Head of caudate nucleus (tissue), 42 donors: ENCODE data around the gene DOCK2.
"Not testable (repeated sequence)": the region's sequence is repeated elsewhere in the genome, so short reads cannot be mapped to it uniquely, and the experiment has no call there.

Source experiments
- DNase-seq, 42 donors: peaks; one replicate each; pipeline versions ENCODE4 v3.0.0 to v3.0.0-alpha.2; 2020 to 2021; ENCODE audit warnings: mixed read lengths in 7 of 42
- intact Hi-C: fragments of 100-400 bp; cut with DNase I; formaldehyde crosslinking; loops from one replicate; pipeline ENCODE4 v1.15.0; 2022

Gene DOCK2

DNA sequence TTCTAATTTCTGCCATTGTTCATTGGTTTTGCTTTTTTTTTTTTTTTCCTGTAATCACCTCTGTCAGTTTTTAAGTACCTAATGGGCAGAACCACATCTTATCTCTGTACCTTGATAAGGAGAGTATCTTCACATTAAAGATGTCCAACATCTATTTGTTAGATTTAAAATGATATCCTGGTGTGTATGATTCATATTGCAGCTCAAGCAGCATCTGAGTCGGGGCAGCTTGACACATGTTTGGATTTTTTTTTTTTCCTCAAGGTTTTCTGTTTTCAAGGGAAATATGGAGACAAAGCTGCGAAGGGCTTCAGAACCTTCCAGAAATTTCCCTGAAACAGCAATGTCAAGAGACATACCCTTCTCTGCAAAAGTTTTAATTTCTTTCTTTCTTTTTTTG lies 164.7 kb downstream of the DOCK2 start:
- DNase-seq: no peak
- intact Hi-C loops: no loop called here

DNA sequence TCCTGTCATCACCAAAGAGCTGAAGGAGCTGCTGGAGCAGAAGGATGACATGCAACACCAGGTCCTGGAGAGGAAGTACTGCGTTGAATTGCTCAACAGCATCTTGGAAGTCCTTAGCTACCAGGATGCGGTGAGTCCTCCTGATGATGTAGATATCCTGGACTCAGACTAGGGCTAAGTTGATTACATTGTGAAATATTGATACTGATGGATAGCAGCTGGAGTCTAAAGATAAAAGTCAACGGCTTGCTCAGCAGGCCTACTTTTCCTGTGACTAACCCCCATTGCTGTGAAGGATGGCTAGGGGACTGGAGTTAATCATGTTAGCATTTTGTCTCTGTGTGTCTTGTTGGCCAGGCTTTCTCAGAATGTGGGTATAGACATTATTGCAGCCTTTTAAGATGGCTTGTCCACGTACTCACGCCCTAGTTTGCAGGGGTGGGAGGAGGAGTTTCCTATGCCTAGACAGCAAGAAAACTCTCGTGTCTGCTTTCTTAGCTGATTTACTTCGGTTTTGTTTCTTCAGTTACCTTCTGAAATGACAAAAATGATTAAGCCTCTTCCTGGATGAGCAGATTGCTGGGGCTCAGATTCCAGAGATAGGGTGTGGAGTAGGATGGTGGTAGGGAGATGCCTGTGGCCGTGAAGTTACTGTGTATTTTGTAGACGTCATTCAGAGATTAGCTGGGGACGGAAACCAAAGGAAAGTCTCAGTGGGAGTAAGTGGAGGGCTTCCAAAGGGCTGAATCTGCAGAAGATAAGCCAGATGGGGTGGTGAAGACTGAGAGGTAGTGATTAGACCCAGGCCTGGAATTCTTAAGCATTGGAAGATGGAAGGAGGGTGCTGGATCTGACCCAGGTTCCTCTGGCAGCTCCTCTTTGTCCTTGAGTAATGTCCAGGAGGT lies 166.3 kb downstream of the DOCK2 start:
- DNase-seq: no peak
- intact Hi-C loops: no loop called here

DNA sequence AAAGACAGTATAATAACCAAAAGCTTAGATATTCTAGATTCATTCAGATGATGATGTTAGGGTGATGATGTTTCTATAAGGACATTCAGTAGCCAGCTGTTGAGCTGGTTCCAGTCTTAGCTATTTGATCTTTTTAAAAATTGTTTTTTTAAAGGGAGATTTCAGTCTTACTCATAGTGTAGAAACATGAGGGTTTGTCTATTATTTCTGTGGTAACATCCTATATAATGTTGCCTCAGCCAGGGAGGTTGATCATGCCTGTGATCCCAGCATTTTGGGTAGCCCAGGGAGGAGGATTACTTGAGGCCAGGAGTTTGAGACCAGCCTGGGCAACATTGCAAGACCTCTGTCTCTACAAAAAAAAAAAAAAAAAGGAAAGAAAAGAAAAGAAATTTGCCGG lies 167.8 kb downstream of the DOCK2 start:
- intact Hi-C loops: no loop called here
- no peak for DNase-seq

DNA sequence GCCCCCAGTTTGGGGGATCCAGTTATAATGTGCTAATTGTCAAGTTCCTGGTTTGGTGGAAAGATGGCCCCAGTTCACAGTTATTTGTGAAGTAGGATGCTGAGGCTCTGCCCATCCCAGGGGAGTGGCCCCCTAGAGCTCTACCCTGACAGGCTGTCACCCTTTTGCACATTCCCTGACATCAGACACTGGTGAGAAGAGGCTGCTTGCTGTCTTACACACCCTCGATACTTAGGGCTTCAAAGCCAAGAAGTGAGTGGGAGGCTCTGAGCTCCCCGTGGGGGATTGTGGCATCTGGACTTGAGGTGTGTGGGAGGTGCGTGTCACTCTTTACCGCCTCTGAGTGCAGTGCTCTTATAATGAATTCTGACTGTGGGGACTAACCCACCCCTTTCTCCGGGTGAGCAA lies 168.5 kb downstream of the DOCK2 start:
- intact Hi-C loops: no loop called here
- peak in 39 of 42 donors; percentile 16 to 92 (median 62) for DNase-seq

DNA sequence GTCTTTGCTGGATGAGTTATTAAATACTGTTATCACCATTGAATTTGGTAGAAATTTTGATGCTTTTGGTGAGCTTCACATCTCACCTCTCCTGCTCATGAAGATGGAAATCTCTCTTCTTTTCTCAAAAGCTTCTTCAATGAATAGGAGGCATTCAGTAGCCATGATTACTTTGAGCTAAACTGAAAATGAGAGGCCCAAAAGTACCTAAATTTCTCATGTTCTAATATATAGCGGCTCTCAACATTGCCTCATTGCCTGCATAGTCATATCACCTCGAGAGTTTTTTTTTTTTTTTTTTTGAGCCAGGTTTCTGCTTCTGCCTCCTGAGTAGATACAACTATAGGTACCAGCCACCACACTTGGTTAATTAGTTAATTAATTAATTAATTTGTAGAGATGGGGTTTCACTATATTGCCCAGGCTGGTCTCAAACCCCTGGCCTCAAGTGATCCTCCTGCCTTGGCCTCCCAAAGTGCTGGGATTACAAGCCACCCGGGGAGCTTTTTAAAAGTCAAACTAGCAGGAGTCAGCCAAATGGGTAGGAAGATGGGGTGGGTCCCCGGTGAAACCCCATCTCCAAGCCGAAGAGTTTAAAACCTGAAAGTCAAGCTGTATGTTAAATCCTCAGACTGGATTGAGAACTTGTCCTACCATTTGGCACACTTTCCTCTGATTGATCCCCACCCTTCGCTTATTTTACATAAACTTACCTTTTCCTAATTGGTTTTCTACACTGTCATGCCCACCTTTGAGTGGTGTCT lies 169.0 kb downstream of the DOCK2 start:
- intact Hi-C loops: no loop called here
- no peak for DNase-seq

DNA sequence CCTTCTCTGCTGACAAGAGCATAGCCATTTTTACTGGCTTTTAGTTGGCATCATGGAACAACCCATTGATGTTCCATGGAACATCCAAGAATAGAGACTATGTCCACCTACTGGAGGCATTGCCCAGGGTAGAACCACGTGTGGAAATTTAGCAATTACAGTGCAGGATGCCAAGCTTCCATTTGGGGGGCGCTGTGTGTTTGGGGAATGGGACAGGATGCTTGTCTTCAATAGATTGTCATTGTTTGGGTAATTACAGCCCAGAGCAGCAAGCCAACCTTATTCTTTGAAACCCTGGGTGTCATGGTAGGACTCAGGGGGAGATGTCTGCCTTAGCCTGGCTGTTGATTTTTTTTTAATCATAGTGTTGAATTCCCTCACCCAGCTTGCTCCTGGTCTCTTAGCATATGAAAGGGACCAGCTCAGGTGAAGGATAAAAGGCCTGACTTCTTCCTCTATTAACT lies 171.1 kb downstream of the DOCK2 start:
- peak in 14 of 42 donors; percentile 6 to 67 (median 36) for DNase-seq
- intact Hi-C loops: no loop called here

DNA sequence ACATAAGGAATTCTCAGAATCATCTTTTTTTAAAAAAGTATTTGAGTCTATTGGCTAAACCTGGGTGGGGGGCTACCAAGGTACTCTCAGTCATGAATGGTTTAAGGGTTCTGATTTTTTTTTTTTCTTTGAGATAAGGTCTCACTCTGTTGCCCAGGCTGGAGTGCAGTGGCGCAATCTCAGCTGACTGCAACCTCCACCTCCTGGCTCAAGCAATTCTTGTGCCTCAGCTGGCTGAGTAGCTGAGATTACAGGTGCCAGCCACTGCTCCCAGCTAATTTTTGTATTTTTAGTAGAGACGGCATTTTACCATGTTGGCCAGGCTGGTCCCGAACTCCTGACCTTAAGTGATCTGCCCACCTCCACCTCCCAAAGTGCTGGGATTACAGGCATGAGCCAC lies 171.8 kb downstream of the DOCK2 start:
- intact Hi-C loops, DNase-seq: not testable (repeated sequence)

DNA sequence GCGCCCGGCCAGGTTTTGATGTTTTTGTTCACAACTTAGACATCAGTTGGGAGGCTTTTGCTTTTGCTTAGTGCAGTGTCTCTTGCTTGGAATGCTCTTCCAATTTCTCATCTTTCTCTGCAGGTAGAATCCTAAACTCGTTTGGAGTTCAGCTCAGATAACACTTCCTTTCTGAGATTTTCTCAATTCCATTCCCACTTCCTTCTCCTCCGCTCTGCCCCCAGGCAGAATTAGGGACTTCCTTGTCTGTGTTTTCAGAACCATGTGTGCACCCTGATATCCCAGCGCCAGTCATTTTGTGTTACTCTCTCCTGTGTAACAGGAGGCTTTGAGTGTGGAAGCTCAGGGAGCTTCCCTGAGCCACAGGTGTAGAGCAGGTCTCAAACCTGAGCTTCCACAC lies 172.2 kb downstream of the DOCK2 start:
- peak in 1 of 42 donors; percentile 6 for DNase-seq
- intact Hi-C loops: no loop called here

DNA sequence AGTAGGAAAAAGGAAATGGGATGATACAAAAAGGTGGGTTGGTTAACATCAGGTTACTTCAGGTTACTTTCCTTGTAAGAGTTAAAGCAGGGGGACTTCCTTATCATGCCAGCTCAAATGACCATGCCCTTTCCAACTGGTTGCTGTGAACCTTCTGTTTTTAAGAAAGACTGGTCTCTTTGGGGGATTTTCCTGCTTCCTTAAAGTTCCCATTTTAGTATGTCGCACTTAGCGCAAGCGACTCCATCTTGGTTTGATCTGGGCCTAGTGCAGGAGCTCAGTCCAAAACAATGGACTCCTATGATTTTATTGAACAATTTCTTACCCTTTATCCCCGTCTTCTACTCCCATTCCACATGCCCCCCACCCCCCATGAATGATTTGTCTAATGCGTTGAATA lies 173.4 kb downstream of the DOCK2 start:
- no peak for DNase-seq
- intact Hi-C loops: no loop called here

DNA sequence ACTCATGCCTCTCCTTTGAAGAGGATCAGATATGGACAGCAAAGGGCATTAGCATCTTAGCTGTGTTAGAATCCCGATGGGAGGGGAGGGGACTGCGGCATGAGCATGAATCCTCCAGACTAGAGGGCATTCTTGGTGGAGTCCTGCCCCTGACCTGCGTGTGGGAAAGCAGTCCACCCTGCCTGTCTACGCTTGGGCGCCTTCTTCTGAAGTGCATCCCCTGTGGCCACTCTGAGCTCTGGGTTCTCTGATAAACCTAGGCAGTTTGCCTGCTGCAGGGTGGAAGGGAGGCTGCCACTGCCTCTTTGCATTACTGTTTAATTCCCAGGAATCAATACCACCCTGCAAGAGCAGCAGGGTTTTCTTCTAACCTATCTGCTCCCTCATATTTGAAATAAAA lies 173.9 kb downstream of the DOCK2 start:
- DNase-seq: no peak

DNA sequence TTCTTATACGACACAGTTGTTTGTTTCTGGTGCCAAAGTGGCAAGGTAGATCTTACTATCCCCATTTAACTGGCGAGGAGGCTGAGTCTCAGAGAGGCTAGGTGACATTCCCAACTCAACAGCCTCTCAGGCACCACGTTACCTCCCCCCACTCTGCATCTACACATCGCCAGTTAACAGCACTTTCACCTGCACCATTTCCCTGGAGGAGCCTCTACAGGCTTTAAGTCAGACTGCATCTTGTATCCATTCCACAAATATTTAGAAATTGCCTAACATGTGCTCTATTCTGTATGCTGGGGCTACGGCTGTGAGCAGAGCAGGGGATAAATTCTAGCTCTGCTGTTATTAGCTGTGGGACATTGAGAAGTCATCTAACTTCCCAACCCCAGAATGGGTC lies 174.6 kb downstream of the DOCK2 start:
- intact Hi-C loops: no loop called here
- DNase-seq: no peak

More for the DNA sequence above, 173.9 kb downstream of the DOCK2 start:
- intact Hi-C loops: no loop called here

DNA sequence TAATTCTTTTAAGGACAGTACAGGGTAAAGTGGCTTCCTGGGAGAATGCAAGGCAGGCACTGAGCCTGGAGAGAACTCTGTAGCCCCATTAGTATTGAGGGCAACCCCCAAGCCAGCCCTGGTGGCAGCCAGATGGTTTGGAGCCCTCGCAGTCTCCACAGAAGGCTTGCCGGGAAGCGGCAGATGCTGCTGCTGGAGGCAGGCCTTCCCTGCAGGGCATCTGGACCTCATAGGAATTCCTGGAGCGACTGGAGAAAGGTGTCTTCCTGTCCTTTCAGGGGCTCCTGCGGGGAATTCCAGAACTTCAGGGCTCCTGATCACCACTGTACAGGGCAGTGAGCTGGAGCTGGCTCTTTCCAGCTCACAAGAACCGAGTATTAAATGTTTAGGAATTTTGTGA lies 175.7 kb downstream of the DOCK2 start:
- peak in 1 of 42 donors; percentile 2 for DNase-seq
- intact Hi-C loops: no loop called here

DNA sequence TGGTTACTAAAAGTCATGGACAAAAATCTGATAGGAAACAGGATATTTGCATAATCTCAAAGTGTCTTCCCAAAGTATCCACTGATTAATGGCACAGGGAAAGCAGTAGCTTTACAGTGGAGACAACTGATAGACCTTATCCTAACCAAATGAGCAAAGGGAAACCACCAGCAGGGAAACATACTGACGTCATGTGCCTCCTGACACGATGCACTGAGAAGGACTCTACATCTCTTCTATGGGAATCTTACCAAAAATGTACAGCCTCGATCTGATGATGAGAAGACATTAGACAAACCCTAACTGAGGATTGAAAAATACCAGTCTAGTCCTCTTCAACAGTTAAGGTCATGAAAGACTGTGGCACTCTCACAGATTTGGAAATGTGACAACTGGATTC lies 177.0 kb downstream of the DOCK2 start:
- intact Hi-C loops: no loop called here
- no peak for DNase-seq

DNA sequence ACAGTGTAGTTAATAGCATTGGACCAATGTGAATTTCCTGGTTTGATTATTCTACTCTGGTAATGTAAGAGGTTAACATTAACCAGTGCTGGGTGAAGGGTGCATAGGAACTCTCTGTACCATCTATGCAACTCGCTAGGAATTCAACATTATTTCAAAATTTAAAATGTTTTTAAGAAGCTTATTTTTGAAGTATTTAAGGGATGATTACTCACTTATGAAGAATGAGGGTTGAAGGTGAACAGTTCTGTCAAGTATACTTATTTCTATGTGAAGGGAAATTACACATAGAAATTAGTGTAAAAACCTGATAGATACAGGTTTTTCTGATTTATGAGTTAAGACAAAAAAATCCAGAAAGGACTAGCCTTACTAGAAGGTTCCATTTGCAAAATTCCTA lies 177.4 kb downstream of the DOCK2 start:
- DNase-seq: no peak

DNA sequence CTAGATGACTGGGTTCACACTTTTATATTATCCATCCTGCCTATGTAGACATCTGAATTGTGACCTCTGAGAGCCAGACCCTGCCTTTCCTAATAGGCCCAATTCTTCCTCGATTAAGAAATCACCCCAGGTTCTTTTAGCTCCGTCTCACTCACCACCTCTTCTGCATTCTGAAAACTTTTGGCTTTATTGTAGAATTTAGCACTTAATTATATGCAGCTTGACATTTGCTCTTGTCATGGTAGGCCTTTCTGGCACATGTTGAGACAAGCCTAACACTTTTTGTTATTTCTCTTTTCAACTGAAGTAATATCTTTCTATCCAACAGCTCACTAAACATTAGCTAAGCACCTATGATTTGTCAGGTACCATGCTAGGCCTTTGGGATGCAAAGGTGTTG lies 180.0 kb downstream of the DOCK2 start:
- no peak for DNase-seq
- intact Hi-C loops: no loop called here

More for the DNA sequence above, 177.4 kb downstream of the DOCK2 start:
- intact Hi-C loops: no loop called here

DNA sequence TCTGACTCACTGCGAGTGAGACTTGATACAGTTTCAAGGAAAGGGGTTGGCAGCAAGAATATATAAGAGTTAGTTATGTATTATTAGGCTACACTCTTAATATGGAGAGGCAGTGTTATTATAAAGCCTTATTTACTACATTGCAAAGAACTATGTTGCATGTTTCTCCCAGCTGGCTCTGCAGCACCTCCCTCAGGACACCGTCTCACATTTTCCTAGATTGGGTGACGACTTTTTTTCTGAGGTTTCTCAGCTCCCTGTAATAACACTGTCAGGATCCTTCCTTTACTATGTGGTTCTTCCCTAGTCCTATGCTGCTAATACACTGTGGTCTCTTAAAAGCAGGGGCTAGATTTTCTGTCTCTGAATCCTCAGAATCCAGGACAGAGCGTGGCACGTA lies 189.5 kb downstream of the DOCK2 start:
- intact Hi-C loops: no loop called here
- no peak for DNase-seq

DNA sequence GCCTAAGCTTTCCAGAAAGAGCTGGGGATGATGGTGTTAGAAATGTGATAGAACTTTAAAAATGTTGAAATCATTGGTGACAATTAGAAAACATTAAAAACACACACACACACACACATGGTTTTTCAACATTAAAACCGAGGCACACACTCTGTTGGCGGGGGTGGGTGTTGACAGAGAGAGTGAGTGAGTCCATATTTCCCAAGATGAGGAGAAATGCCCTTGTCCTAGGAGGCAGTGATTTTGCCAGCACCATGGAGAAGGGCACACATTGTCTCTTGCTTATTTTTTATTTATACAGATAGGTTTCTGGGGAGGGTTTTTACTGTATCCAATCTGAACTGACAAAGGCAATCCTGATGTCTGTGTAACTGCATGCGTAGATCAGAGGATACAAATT lies 190.7 kb downstream of the DOCK2 start:
- intact Hi-C loops: no loop called here
- no peak for DNase-seq

DNA sequence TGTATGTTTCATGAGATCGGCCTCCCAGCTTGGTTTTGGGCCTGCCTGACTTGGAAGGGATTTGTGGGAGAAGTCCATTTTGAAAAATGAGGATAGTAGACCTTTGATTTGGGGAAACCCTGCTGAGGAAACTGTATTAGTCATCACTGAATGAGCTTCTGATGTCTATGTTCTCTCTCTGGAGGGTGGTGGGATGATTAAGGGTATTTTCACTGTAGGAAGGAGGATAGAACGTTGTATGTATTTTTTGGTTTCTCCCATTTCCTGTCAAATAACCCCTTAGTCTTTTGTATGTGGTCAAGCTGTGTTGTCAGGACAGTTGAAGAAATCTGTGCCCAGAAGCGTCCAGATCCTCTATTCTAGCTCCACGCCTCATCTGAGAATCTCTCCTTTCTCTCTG lies 191.3 kb downstream of the DOCK2 start:
- intact Hi-C loops: no loop called here
- no peak for DNase-seq

DNA sequence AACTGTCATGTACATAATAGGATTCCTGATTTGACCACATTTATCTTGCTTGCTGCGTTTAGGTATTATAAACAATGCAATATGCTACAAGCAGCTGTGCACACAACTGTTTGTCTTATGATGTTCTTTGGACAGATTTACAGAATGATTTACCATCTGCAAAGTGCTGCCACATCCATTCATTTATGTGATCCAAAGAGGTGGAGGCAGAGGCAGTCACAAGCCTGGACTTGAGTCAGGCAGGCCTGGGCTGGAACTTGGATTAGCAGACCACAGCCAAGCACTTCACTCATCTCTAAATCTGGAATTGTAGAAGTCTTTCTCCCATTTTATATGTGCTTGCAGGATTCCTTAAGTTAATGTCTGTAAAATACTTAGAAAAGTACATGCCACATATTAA lies 194.3 kb downstream of the DOCK2 start:
- intact Hi-C loops: loop anchor here (10.0 kb wide), 1 partner anchor 57 kb away; no protein-coding TSS in a partner anchor
- DNase-seq: no peak

DNA sequence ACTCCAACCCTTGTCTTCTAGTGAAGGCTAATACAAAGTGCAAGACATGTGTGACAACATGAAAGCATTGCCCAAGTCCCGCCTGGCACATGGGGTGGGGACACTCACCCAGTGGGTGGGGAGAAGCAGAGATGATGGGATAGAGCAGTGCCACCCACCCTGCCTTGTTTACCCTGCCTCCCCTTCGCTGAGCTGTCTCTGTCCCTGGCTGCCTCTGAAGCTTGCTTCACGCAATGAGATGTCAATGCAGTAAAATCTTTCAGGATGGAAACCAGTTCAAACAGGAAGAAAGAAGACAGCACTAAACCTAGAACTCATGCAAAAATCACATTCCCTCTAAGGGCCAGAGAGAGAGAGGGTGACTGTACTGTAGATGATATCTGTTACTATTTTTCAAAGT lies 195.2 kb downstream of the DOCK2 start:
- intact Hi-C loops: loop anchor here (10.0 kb wide), 1 partner anchor 58 kb away; no protein-coding TSS in a partner anchor
- DNase-seq: no peak
